Measurements from ENCODE around the gene PRR14L. TPM values are rescaled to one million over a fixed set of nuclear protein-coding genes. Genes with fewer than 3 reads are reported as not detected.

The PRR14L gene
- total and polyA plus RNA-seq, 7 donors: 2.7 to 16.4 (median 8.8) TPM

DNA sequence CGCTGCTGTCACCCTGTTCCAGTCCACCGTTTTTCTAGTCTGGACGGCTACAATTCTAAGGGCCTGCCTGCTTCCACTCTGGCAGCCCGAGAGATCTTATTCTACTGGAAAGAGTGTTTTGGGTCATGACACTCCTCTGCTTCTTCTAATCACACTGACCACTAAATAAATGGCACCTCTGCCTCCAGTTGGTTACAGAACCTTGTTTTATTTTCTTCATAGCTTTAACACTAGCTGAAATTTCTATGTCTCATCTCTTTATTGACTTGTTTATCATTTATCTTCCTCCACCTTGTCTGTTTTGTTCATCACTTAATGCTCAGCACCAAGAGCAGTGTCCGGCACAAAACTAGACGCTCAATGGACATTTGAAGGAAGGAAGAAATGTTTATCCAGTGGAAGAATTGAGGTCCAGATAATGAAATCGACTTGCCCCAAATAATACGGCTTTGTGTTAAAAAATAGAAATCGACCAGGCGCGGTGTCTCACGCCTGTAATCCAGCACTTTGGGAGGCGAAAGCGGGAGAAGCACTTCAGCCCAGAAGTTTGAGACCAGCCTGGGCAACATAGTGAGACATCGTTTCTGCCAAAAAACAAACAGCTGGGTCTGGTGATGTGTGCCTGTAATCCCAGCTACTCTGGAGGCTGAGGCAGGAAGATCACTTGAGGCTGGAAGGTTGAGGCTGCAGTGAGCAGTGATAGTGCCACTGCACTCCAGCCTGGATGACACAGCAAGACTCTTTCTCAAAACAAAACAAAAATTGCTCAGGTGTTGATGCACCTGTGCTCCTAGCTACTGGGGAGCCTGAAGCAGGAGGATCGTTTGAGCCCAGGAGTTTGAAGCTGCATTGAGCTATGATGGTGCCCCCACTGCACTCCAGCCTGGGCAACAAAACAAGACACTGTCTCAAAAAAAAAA is 693 bp upstream of the PRR14L start:
- Histone ChIP-seq H3K9me3 (no peaks in the 10 kb centered on the region), H3K4me1 (peaks cover 42% of the 10 kb centered on the region), H3K4me3 (peak overlapping the region; percentile 94), H3K36me3 (ENCODE audit: insufficient read depth in 1 of 2, low read depth in 1 of 2) (peaks cover 0 to 14% of the 10 kb centered on the region in 2 donors), H3K27me3 (ENCODE audit: insufficient read depth in 3 of 3, low read length in 2 of 3) (no peaks in the 10 kb centered on the region), H3K27ac (peak overlapping the region; percentile 84)
- intact Hi-C loops (cut with DNase I): loop anchor here (5.0 to 10.0 kb wide), 2 partner anchors 88 to 664 kb away; partner anchors contain the start of genes PISD (in 2 of the 2) and RTCB (in 1 of the 2)
- 59 to 63% (median 61%) methylated on average over 16 of the region's 16 CpGs for WGBS, 3 donors
- no peak for ATAC-seq
- TF ChIP-seq, protein P1, sequence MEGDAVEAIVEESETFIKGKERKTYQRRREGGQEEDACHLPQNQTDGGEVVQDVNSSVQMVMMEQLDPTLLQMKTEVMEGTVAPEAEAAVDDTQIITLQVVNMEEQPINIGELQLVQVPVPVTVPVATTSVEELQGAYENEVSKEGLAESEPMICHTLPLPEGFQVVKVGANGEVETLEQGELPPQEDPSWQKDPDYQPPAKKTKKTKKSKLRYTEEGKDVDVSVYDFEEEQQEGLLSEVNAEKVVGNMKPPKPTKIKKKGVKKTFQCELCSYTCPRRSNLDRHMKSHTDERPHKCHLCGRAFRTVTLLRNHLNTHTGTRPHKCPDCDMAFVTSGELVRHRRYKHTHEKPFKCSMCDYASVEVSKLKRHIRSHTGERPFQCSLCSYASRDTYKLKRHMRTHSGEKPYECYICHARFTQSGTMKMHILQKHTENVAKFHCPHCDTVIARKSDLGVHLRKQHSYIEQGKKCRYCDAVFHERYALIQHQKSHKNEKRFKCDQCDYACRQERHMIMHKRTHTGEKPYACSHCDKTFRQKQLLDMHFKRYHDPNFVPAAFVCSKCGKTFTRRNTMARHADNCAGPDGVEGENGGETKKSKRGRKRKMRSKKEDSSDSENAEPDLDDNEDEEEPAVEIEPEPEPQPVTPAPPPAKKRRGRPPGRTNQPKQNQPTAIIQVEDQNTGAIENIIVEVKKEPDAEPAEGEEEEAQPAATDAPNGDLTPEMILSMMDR (IDR thresholded peaks at IDR 0.05): no peak
- no peak for DNase-seq

DNA sequence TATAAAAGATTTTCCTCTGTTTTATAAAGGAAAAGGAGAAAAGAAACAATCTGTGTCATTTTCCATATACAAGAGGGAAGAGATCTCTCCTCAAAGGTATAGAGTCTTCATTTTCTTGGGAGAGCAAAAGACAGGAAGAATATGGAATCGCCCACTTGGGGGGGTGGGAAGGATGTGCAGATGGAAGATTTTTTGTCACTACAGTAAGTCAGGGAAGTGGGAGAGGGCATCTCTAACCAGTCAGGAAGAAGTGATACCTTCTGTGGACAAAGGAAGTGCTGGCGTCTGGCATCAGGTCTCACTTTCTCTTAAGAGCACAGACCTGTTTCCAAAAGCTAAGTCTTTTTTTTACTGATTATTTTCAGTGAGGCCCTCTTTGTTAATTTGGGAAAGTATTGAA is 1.4 kb downstream of the PRR14L start:
- H3K27me3 ChIP-seq (ENCODE audit: insufficient read depth in 3 of 3, low read length in 2 of 3): no peaks in the 10 kb centered on the region
- DNase-seq (no peak), ATAC-seq (no peak)
- no peaks in the 10 kb centered on the region for H3K9me3 ChIP-seq
- H3K4me1 ChIP-seq: peaks cover 35% of the 10 kb centered on the region
- TF ChIP-seq, protein P1 (IDR thresholded peaks at IDR 0.05): no peak
- peak overlapping the region; percentile 94 for H3K4me3 ChIP-seq
- no peak overlapping the region for H3K27ac ChIP-seq
- H3K36me3 ChIP-seq (ENCODE audit: insufficient read depth in 1 of 2, low read depth in 1 of 2): peaks cover 0 to 25% of the 10 kb centered on the region in 2 donors
- WGBS, 3 donors: 28 to 39% (median 33%) methylated on average over 2 of the region's 2 CpGs
- intact Hi-C loops (cut with DNase I): no loop called here

DNA sequence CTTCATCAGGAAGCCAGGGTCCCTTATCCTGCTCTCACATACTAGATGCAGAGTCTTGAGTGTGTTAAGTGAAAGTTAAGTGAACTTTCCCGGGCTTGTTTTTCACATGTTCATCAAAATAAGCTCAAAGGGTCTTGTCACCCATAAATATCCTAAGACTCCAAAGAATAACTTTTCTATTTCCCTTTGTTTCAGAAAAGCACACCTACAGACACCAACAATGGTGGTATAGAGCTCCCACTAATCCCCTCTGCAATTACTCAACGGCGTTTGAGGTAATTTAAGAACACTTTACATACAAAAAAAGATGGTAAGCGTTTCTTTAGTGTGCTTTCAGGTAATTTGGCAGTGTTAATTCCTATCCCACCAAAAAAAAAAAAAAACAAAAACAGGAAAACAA is 2.5 kb downstream of the PRR14L start:
- H3K27me3 ChIP-seq (ENCODE audit: insufficient read depth in 3 of 3, low read length in 2 of 3): no peaks in the 10 kb centered on the region
- H3K36me3 ChIP-seq (ENCODE audit: insufficient read depth in 1 of 2, low read depth in 1 of 2): peaks cover 0 to 30% of the 10 kb centered on the region in 2 donors
- intact Hi-C loops (cut with DNase I): no loop called here
- 51 to 62% (median 55%) methylated on average over 4 of the region's 4 CpGs for WGBS, 3 donors
- no peak overlapping the region for H3K27ac ChIP-seq
- DNase-seq (no peak), ATAC-seq (no peak)
- H3K4me3 ChIP-seq: no peak overlapping the region
- peaks cover 28% of the 10 kb centered on the region for H3K4me1 ChIP-seq
- no peaks in the 10 kb centered on the region for H3K9me3 ChIP-seq
- TF ChIP-seq, protein P1 (IDR thresholded peaks at IDR 0.05): no peak

DNA sequence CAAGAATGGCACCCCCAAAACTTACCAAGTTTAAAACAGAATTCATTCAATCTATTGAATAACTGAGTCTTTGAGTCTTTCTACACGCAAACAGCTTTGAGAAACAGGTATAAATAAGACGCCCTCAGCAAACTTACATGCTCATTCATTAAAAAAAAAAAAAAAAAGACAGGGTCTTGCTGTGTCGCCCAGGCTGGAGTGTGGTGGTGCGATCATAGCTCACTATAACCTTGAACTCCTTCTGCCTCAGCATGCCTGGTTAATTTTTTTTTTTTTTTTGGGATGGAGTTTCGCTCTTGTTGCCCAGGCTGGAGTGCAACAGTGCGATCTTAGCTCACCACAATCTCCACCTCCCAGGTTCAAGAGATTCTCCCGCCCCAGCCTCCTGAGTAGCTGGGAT is 6.1 kb downstream of the PRR14L start:
- Histone ChIP-seq H3K27ac (no peak overlapping the region), H3K9me3 (no peaks in the 10 kb centered on the region), H3K4me1 (peaks cover 13% of the 10 kb centered on the region), H3K27me3 (ENCODE audit: insufficient read depth in 3 of 3, low read length in 2 of 3) (no peaks in the 10 kb centered on the region), H3K36me3 (ENCODE audit: insufficient read depth in 1 of 2, low read depth in 1 of 2) (peaks cover 0 to 60% of the 10 kb centered on the region in 2 donors), H3K4me3 (no peak overlapping the region)
- DNase-seq (no peak), ATAC-seq (no peak)
- TF ChIP-seq, protein P1 (IDR thresholded peaks at IDR 0.05): no peak
- intact Hi-C loops (cut with DNase I): no loop called here
- 91 to 97% (median 96%) methylated on average over 7 of the region's 7 CpGs for WGBS, 3 donors

Data from psoas muscle (tissue), 8 donors.